Gastrocnemius medialis (tissue), 4 donors: Measurements from ENCODE around the gene SETBP1.

Experiments
- CTCF ChIP-seq, 5 experiments: fragments of 450-650 bp in 3 of 5; fragments of 200-600 bp in 2 of 5; sonication (generic) in 2 of 5; IDR thresholded peaks in 4 of 5; conservative IDR thresholded peaks in 1 of 5; 1 replicate in 4 of 5; 2 replicates in 1 of 5; pipeline ENCODE4 v1.5.1; 2016 to 2019; ENCODE audit warnings: antibody characterized with exemption in 5 of 5, mild to moderate bottlenecking in 3 of 5, moderate library complexity in 3 of 5
- POLR2A ChIP-seq, 2 donors: fragments of 450-650 bp; IDR thresholded peaks; one replicate each; pipeline ENCODE4 v1.6.1; 2017; ENCODE audit warnings: antibody characterized with exemption in 2 of 2, mild to moderate bottlenecking in 2 of 2, moderate library complexity in 2 of 2

- TF ChIP-seq CTCF (IDR thresholded peaks at IDR 0.05 in 4 of 5, conservative IDR thresholded peaks at IDR 0.05 in 1 of 5) (no peak), POLR2A (IDR thresholded peaks at IDR 0.05) (no peak)
These were observed 317.7 kb downstream of the SETBP1 start for GRCh38 chr18:44998360-44998759.
